ENCODE data around the gene TBKBP1.

The TBKBP1 gene

DNA sequence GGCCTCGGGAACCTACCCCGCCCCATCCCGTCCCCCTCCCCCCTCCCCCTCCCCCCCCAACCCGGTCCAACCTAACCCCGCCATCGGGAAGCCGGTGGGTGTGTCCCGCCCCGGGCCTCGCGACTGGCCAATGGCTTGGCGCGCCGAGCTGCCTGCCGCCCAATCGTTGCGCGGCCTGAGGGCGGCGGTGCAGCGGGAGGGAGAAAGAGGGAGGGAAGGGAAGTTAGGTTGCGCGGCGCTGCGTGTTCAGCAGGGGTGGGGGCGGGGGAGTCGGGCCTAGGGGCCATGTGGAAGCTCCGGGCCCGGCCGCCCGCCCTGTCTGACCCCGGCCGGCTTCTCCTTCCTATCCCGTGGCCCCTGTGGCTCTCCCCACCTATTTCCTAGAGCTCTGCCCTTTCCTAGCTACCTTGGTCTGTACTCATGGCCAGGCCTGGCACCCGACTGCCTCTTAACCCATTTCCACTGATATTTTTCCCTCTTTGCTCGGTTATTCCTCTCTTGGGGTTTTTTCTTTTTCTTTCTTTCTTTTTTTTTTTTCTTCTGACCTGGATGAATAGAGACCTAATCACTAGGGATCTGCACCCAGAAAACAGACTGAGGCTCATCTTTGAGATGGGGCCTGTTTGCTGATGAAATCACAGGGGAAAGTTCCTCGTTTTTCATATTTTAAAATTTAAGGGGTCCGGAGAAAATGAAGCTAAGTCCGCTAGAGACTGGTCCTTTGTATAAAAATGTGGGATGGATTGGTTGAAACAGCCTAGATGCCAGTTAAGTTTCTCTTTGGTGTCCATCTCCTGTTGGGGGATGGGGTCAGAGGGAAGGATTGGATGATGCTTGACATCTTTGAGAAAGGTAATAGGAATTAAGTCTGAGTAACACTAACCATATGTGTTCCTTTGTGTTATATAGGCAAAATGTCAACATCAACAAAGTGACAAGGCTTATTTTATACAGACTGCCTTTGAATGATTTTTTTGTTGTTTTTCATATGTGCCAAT is 43.1 kb upstream of the TBKBP1 start (continued):
- no peak for TF ChIP-seq ZNF311 (tag by site-specific recombination; IDR thresholded peaks at IDR 0.05; ENCODE audit: borderline replicate concordance)
- no peak for TF ChIP-seq HOXC10 (CRISPR knock-in tag; IDR thresholded peaks at IDR 0.05)

DNA sequence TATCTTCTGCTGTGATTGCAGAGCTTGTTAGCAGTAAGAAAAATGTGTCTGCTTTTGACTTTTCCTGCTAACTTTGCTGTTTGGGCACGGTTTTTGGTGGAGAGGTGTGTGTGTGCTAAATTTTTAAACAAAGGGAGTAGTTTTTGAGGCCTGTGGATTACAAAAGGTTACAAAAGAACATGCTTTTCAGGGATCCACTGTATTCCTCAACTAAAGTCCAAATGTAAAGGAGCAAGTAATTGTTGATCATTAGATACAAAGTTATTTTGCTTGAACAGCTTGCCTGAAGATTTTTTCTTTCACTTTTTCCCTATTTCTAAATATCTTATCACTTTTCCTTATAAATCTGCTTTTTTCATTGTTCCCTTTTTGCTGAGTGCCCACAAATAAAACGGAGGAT is 42.3 kb upstream of the TBKBP1 start:
- H3K36me3 ChIP-seq (ENCODE audit: control insufficient read depth in 2 of 2, insufficient read depth in 1 of 2, low read length in 2 of 2) = peaks cover 58 to 60% of the 10 kb centered on the region in 2 experiments
- no peak overlapping the region; the same call in 1 of the 2 replicates for H3K4me3 ChIP-seq (ENCODE audit: low read depth, low read length)
- TF ChIP-seq KLF7 (tag by site-specific recombination; IDR thresholded peaks at IDR 0.05; ENCODE audit: borderline replicate concordance) = no peak
- no peak for TF ChIP-seq ZNF404 (tag by site-specific recombination; IDR thresholded peaks at IDR 0.05)
- TF ChIP-seq ZNF214 (tag by site-specific recombination; IDR thresholded peaks at IDR 0.05; ENCODE audit: borderline replicate concordance) = no peak
- TF ChIP-seq, protein P1, sequence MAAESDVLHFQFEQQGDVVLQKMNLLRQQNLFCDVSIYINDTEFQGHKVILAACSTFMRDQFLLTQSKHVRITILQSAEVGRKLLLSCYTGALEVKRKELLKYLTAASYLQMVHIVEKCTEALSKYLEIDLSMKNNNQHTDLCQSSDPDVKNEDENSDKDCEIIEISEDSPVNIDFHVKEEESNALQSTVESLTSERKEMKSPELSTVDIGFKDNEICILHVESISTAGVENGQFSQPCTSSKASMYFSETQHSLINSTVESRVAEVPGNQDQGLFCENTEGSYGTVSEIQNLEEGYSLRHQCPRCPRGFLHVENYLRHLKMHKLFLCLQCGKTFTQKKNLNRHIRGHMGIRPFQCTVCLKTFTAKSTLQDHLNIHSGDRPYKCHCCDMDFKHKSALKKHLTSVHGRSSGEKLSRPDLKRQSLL (tag by site-specific recombination; IDR thresholded peaks at IDR 0.05) = no peak
- no peak for TF ChIP-seq SALL2 (tag by site-specific recombination; IDR thresholded peaks at IDR 0.05; ENCODE audit: borderline replicate concordance)
- TF ChIP-seq ZNF292 (tag by site-specific recombination; IDR thresholded peaks at IDR 0.05; ENCODE audit: borderline replicate concordance, low read depth) = no peak
- no peak for TF ChIP-seq GLIS2 (tag by site-specific recombination; IDR thresholded peaks at IDR 0.05)
- no peak for TF ChIP-seq SCRT2 (tag by site-specific recombination; IDR thresholded peaks at IDR 0.05)
- TF ChIP-seq ZNF133 (tag by site-specific recombination; IDR thresholded peaks at IDR 0.05) = no peak
- H3K9me3 ChIP-seq (ENCODE audit: control insufficient read depth, insufficient read depth, low read depth, low read length) = no peaks in the 10 kb centered on the region
- peaks cover 12% of the 10 kb centered on the region for H3K4me1 ChIP-seq (ENCODE audit: control insufficient read depth, insufficient read depth, low read length)
- POLR2A ChIA-PET = interaction anchor here (1.6 to 3.6 kb wide), 3 partner anchors 11 to 27 kb away, joined by 5 to 48 read pairs (median 21); no protein-coding TSS in a partner anchor
- 0 out of 2 replicates have a peak overlapping the region, but pooled peaks have one; percentile 3 for H3K27ac ChIP-seq (ENCODE audit: extremely low read depth, low read depth, low read length)
- CTCF ChIA-PET = interaction anchor here (0.9 to 2.7 kb wide), 3 partner anchors 12 to 31 kb away, joined by 8 to 9 read pairs (median 8); no protein-coding TSS in a partner anchor

DNA sequence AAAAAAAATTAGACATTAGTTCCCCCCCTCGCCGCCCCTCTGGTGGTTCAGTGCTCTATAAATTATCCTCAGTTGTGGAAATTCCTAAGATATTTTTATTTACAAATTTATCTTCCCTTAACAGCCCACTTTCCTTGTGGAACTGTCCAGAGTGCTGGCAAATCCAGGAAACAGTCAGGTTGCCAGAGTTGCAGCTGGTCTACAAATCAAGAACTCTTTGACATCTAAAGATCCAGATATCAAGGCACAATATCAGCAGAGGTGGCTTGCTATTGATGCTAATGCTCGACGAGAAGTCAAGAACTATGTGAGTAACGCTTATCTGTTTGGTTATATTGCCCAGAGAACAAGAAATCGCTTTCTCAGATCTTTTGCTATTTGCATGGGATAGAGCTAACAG is 41.4 kb upstream of the TBKBP1 start:
- H3K9me3 ChIP-seq (ENCODE audit: control insufficient read depth, insufficient read depth, low read depth, low read length) = no peaks in the 10 kb centered on the region
- H3K36me3 ChIP-seq (ENCODE audit: control insufficient read depth in 2 of 2, insufficient read depth in 1 of 2, low read length in 2 of 2) = peaks cover 66 to 69% of the 10 kb centered on the region in 2 experiments
- no peak overlapping the region for H3K27ac ChIP-seq (ENCODE audit: extremely low read depth, low read depth, low read length)
- POLR2A ChIA-PET = interaction anchor here (0.6 to 1.0 kb wide), 5 partner anchors 9 to 157 kb away, joined by 3 to 5 read pairs (median 3); no protein-coding TSS in a partner anchor
- H3K4me3 ChIP-seq (ENCODE audit: low read depth, low read length) = no peak overlapping the region
- CTCF ChIA-PET = interaction anchor here (3.5 kb wide), 1 partner anchor 12 kb away, joined by 17 read pairs; no protein-coding TSS in a partner anchor
- TF ChIP-seq ZSCAN16 (tag by site-specific recombination; IDR thresholded peaks at IDR 0.05) = no peak
- TF ChIP-seq, protein P2, sequence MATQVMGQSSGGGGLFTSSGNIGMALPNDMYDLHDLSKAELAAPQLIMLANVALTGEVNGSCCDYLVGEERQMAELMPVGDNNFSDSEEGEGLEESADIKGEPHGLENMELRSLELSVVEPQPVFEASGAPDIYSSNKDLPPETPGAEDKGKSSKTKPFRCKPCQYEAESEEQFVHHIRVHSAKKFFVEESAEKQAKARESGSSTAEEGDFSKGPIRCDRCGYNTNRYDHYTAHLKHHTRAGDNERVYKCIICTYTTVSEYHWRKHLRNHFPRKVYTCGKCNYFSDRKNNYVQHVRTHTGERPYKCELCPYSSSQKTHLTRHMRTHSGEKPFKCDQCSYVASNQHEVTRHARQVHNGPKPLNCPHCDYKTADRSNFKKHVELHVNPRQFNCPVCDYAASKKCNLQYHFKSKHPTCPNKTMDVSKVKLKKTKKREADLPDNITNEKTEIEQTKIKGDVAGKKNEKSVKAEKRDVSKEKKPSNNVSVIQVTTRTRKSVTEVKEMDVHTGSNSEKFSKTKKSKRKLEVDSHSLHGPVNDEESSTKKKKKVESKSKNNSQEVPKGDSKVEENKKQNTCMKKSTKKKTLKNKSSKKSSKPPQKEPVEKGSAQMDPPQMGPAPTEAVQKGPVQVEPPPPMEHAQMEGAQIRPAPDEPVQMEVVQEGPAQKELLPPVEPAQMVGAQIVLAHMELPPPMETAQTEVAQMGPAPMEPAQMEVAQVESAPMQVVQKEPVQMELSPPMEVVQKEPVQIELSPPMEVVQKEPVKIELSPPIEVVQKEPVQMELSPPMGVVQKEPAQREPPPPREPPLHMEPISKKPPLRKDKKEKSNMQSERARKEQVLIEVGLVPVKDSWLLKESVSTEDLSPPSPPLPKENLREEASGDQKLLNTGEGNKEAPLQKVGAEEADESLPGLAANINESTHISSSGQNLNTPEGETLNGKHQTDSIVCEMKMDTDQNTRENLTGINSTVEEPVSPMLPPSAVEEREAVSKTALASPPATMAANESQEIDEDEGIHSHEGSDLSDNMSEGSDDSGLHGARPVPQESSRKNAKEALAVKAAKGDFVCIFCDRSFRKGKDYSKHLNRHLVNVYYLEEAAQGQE (tag by site-specific recombination; IDR thresholded peaks at IDR 0.05) = peak; percentile 89
- H3K4me1 ChIP-seq (ENCODE audit: control insufficient read depth, insufficient read depth, low read length) = peaks cover 12% of the 10 kb centered on the region
